Kidney (tissue), 14 donors: ENCODE measurements around the gene ABCC9. TPM values are rescaled to one million over a fixed set of nuclear protein-coding genes. Genes with fewer than 3 reads are reported as not detected.
A peak's percentile ranks its signal among the peaks of the same experiment; 100 is the strongest.

Experiments used
- DNase-seq, 5 donors: peaks; one replicate each; pipeline ENCODE4 v3.0.0-alpha.2; 2013 to 2020
- FAIRE-seq: peaks from 2 replicates; lab custom pipeline; 2012; peaks lifted over from hg19 to GRCh38; lab: Jason Lieb, UNC
- H3K27ac ChIP-seq, 2 donors: one replicate each; pipeline ENCODE4 v1.7.0; 2013; ENCODE audit warnings: low read depth in 2 of 2, low read length in 2 of 2, inconsistent platforms in 1 of 2
- H3K27me3 ChIP-seq: one replicate; pipeline ENCODE4 v1.7.1; 2013; ENCODE audit warnings: low read length, inconsistent platforms; ENCODE audit not compliant: control insufficient read depth, insufficient read depth
- H3K36me3 ChIP-seq, 3 donors: one replicate each; pipeline versions ENCODE4 v1.7.0 to v1.7.1; 2013; ENCODE audit warnings: low read length in 3 of 3, control low read depth in 1 of 3, inconsistent platforms in 1 of 3; ENCODE audit not compliant: insufficient read depth in 3 of 3, control insufficient read depth in 2 of 3
- H3K4me1 ChIP-seq, 3 donors: one replicate each; pipeline versions ENCODE4 v1.7.0 to v1.7.1; 2013; ENCODE audit warnings: low read length in 3 of 3, inconsistent platforms in 1 of 3, low read depth in 1 of 3; ENCODE audit not compliant: control insufficient read depth in 2 of 3, insufficient read depth in 2 of 3
- H3K4me3 ChIP-seq, 3 donors: one replicate each; pipeline versions ENCODE4 v1.7.0 to v1.8.1; 2013; ENCODE audit warnings: low read length in 3 of 3, control low read depth in 1 of 3, inconsistent platforms in 1 of 3
- H3K9ac ChIP-seq, 3 donors: one replicate each; pipeline versions ENCODE4 v1.7.0 to v1.7.1; 2013; ENCODE audit warnings: low read length in 3 of 3, control low read depth in 1 of 3, inconsistent platforms in 1 of 3
- H3K9me3 ChIP-seq, 3 donors: one replicate each; pipeline versions ENCODE4 v1.7.0 to v1.7.1; 2013; ENCODE audit warnings: low read length in 3 of 3, control low read depth in 1 of 3, inconsistent platforms in 1 of 3; ENCODE audit not compliant: control insufficient read depth in 2 of 3, insufficient read depth in 1 of 3
- intact Hi-C: fragments of 100-400 bp; cut with DNase I; formaldehyde crosslinking; loops from one replicate; pipeline ENCODE4 v1.11.1; 2022
- polyA plus RNA-seq: library from polyadenylated mRNA; stranded (reverse); fragments of 350-450 nt; fragmentation: Illumina TruSeq; extraction: RNeasy Lipid Tissue Mini Kit (QIAGEN cat#74804); gene quantifications from one replicate; pipeline ENCODE4 v1.2.3, GENCODE V29; 2014; ENCODE audit warnings: low read depth, low replicate concordance; ENCODE audit not compliant: insufficient read depth
- total RNA-seq: library from RNA; stranded (reverse); fragmentation: NEBNext Ultra II Directional; extraction: Animal tissue kit (Norgen Biotek cat#: 25700); gene quantifications from one replicate; pipeline ENCODE4 v1.2.1, GENCODE V29; 2021
- TF ChIP-seq, protein P1 (sequence below): IDR thresholded peaks from 3 replicates; pipeline ENCODE4 v1.5.1; 2012; ENCODE audit warnings: mild to moderate bottlenecking, moderate library complexity, borderline replicate concordance; ENCODE audit not compliant: insufficient read depth; ENCODE audit errors: extremely low read depth
- donor health status: control.
- donor health status: control.
- donor health status: control.
- donor health status: control.
- donor health status: control.
- donor health status: DM: yes; HTN: yes; CAD: no.
- donor health status: Normal renal cell carcinoma (clear cell type).

Gene ABCC9
- total and polyA plus RNA-seq, 2 donors from 2014 or later, result 1.8 to 21.3 TPM

DNA sequence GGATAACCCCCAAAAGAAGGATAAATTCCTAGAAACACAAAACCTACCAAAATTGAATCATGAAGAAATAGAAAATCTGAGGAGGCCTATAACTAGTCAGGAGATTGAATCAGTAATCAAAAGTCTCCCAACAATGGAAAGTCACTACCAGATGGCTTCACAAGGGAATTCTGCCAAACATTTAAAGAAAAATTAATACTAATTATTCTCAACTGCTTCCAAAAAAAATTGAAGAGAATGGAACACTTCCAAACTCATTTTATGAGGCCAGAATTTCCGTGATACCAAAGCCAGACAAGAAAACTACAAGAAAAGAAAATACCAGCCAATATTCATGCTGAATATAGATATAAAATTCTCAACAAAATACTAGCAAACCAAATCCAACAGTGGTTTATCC, 7.8 kb upstream of the ABCC9 start:
- no peaks in the 10 kb centered on the region for H3K36me3 ChIP-seq
- H3K27ac ChIP-seq, result no peak overlapping the region
- no peaks in the 10 kb centered on the region for H3K27me3 ChIP-seq
- peaks cover 1 to 19% (median 8%) of the 10 kb centered on the region in 3 donors for H3K9me3 ChIP-seq
- no peak for DNase-seq
- intact Hi-C loops, result no loop called here
- no peaks in the 10 kb centered on the region for H3K4me1 ChIP-seq
- H3K4me3 ChIP-seq, result no peak overlapping the region
- FAIRE-seq, result no peak
- TF ChIP-seq, protein P1, sequence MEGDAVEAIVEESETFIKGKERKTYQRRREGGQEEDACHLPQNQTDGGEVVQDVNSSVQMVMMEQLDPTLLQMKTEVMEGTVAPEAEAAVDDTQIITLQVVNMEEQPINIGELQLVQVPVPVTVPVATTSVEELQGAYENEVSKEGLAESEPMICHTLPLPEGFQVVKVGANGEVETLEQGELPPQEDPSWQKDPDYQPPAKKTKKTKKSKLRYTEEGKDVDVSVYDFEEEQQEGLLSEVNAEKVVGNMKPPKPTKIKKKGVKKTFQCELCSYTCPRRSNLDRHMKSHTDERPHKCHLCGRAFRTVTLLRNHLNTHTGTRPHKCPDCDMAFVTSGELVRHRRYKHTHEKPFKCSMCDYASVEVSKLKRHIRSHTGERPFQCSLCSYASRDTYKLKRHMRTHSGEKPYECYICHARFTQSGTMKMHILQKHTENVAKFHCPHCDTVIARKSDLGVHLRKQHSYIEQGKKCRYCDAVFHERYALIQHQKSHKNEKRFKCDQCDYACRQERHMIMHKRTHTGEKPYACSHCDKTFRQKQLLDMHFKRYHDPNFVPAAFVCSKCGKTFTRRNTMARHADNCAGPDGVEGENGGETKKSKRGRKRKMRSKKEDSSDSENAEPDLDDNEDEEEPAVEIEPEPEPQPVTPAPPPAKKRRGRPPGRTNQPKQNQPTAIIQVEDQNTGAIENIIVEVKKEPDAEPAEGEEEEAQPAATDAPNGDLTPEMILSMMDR, result no peak
- no peak overlapping the region for H3K9ac ChIP-seq

DNA sequence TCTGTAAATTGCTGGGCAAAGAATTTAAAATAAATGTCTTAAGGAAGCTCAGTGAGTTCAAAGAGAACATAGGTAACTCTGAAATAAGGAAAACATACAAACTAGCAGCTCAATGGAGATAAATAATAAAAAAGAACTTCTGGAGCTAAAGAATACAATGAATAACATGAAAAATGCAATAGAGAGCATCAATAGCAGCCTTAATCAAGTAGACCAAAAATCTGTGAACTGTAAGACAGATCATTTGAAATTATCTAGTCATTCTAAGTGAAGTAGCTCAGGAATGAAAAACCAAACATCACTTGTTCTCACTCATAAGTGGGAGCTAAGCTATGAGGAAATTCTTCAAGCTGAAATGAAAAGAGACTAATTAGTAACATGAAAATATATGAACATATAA, 5.8 kb upstream of the ABCC9 start:
- intact Hi-C loops, result no loop called here
- Histone ChIP-seq H3K27ac (no peak overlapping the region), H3K4me1 (no peaks in the 10 kb centered on the region), H3K9ac (no peak overlapping the region), H3K36me3 (no peaks in the 10 kb centered on the region), H3K27me3 (no peaks in the 10 kb centered on the region), H3K9me3 (peaks cover 1 to 19% (median 8%) of the 10 kb centered on the region in 3 donors), H3K4me3 (no peak overlapping the region)
- TF ChIP-seq, protein P1, result no peak
- DNase-seq (no peak), FAIRE-seq (no peak)

DNA sequence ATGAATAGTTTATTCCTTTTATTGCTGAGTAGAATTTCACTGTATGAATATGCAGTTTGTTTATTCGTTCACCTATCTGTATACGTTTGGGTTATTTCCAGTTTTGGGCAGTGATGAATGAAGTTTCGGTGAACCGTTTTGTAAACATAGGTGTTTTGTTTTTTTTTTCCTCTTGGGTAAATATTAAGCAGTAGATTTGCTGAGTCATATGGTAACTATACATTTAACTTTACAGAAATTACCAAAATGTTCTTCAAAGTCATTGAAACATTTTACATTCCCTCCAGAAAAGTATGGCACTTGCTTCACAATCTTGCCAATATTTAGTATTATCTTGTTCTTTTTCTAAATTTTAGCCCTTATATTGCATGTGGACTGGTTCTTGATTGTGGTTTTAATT, 3.8 kb upstream of the ABCC9 start:
- DNase-seq (no peak), FAIRE-seq (no peak)
- no peaks in the 10 kb centered on the region for H3K27me3 ChIP-seq
- no peak overlapping the region for H3K27ac ChIP-seq
- no peak overlapping the region for H3K4me3 ChIP-seq
- TF ChIP-seq, protein P1, result no peak
- no peak overlapping the region for H3K9ac ChIP-seq
- intact Hi-C loops, result no loop called here
- no peaks in the 10 kb centered on the region for H3K36me3 ChIP-seq
- H3K4me1 ChIP-seq, result no peaks in the 10 kb centered on the region
- peaks cover 0 to 14% (median 4%) of the 10 kb centered on the region in 3 donors for H3K9me3 ChIP-seq

DNA sequence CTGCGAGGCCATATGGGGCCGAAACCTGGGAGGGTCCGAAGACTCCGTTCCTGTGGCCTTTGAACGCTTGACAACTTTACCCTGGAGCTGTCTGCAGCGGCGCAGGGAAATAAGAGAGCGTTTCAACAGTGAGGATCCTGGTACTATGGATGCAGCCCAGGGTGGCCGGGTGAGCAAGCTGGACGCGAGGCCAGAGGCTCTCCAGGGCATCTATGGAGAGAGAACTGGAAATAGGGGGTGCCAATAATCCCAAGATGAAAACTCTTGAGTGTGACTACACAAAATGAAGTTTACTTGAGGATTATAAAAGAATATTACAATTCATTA, 1.1 kb upstream of the ABCC9 start:
- Histone ChIP-seq H3K27me3 (no peaks in the 10 kb centered on the region), H3K9me3 (peaks cover 0 to 7% (median 4%) of the 10 kb centered on the region in 3 donors), H3K4me3 (peak overlapping the region in 1 of 3 donors; percentile 67), H3K36me3 (no peaks in the 10 kb centered on the region), H3K4me1 (peaks cover 0 to 5% (median 0%) of the 10 kb centered on the region in 3 donors), H3K27ac (peak overlapping the region; percentile 25 to 81), H3K9ac (no peak overlapping the region)
- intact Hi-C loops, result no loop called here
- TF ChIP-seq, protein P1, result no peak
- FAIRE-seq (no peak), DNase-seq (no peak)
